Mucosa of descending colon (tissue), 3 donors: ENCODE measurements around the gene SLC7A4. TPM values are rescaled to one million over a fixed set of nuclear protein-coding genes. Genes with fewer than 3 reads are reported as not detected.

ENCODE experiments used
- ATAC-seq: fragments of 200-7000 bp; cut with Tn5 transposase; one replicate; pipeline ENCODE4 v1.9.1; 2020; ENCODE audit warnings: mild to moderate bottlenecking, moderate library complexity
- DNase-seq, 3 donors: peaks; one replicate each; pipeline ENCODE4 v3.0.0-alpha.2; 2020
- H3K36me3 ChIP-seq: fragments of 200-600 bp; one replicate; pipeline ENCODE4 v1.8.0; 2021; ENCODE audit warnings: low read depth, mild to moderate bottlenecking
- H3K4me1 ChIP-seq: fragments of 200-600 bp; one replicate; pipeline ENCODE4 v1.8.0; 2021; ENCODE audit warnings: low read depth, mild to moderate bottlenecking
- H3K4me3 ChIP-seq: fragments of 200-600 bp; one replicate; pipeline ENCODE4 v1.8.0; 2021; ENCODE audit warnings: mild to moderate bottlenecking
- H3K9me3 ChIP-seq: fragments of 200-600 bp; one replicate; pipeline ENCODE4 v1.8.0; 2021; ENCODE audit warnings: mild to moderate bottlenecking
- CTCF ChIP-seq: fragments of 200-600 bp; IDR thresholded peaks from one replicate; pipeline ENCODE4 v1.8.0; 2022; ENCODE audit warnings: antibody characterized with exemption, mild to moderate bottlenecking
- intact Hi-C, 2 donors: fragments of 100-400 bp; cut with DNase I in 1 of 2; cut with micrococcal nuclease in 1 of 2; formaldehyde crosslinking; loops; one replicate each; pipeline versions ENCODE4 v1.11.0 to v1.11.1; 2022; cut with DNase I, micrococcal nuclease
- total RNA-seq, 3 donors: library from RNA; stranded (reverse); fragmentation: NEBNext Ultra II Directional in 2 of 3; extraction: Animal tissue kit (Norgen Biotek cat#: 25700) in 2 of 3; gene quantifications; one replicate each; pipeline versions ENCODE4 v1.2.1 to v1.2.4, GENCODE V29; 2021 to 2023
- donor health status: DM: no; HTN: no; CAD: no; lungs with moderate emphysema.
- donor health status: DM: no; HTN: no; CAD: no.
- donor health status: DM: no; HTN: yes; CAD: no.

The SLC7A4 gene
- total RNA-seq, 3 donors from 2014 or later = 1.4 to 4.0 (median 2.4) TPM

GRCh38 chr22:20981787-20982562 lies 50.4 kb downstream of the SLC7A4 start, which contains the start of gene LZTR1:
LZTR1 (plus strand) TSS chr22:20982297; CDS start chr22:20982372, 75 bp downstream.
- Histone ChIP-seq H3K9me3 (peaks cover 5% of the 10 kb centered on the region), H3K4me3 (peak within 1 kb of the TSS; percentile 47), H3K36me3 (peaks cover 5% of the 10 kb centered on the region), H3K4me1 (peaks cover 27% of the 10 kb centered on the region)
- DNase-seq (peak; percentile 88 to 90 (median 89)), ATAC-seq (peak; percentile 88)
- TF ChIP-seq CTCF = no peak
- intact Hi-C loops = loop anchor here in 1 of 2 donors (10.0 kb wide), 1 partner anchor 67 kb away; the partner anchor contains the start of gene CRKL

GRCh38 chr22:20980938-20981722 lies 51.2 kb downstream of the SLC7A4 start:
- Histone ChIP-seq H3K4me3 (peak overlapping the region; percentile 47), H3K36me3 (no peaks in the 10 kb centered on the region), H3K4me1 (peaks cover 27% of the 10 kb centered on the region), H3K9me3 (peaks cover 5% of the 10 kb centered on the region)
- TF ChIP-seq CTCF = no peak
- intact Hi-C loops = loop anchor here in 1 of 2 donors (10.0 kb wide), 1 partner anchor 66 kb away; the partner anchor contains the start of gene CRKL
- no peak for ATAC-seq
- DNase-seq = no peak

GRCh38 chr22:20980523-20980922 lies 51.8 kb downstream of the SLC7A4 start:
- DNase-seq (no peak), ATAC-seq (no peak)
- Histone ChIP-seq H3K36me3 (no peaks in the 10 kb centered on the region), H3K4me1 (peaks cover 27% of the 10 kb centered on the region), H3K9me3 (peaks cover 5% of the 10 kb centered on the region), H3K4me3 (no peak overlapping the region)
- intact Hi-C loops = loop anchor here in 1 of 2 donors (10.0 kb wide), 1 partner anchor 66 kb away; the partner anchor contains the start of gene CRKL
- TF ChIP-seq CTCF = no peak

- peaks cover 5% of the 10 kb centered on the region for H3K9me3 ChIP-seq
- intact Hi-C loops = loop anchor here in 1 of 2 donors (10.0 kb wide), 1 partner anchor 65 kb away; the partner anchor contains the start of gene CRKL
- DNase-seq (peak in 1 of 3 donors; percentile 65), ATAC-seq (no peak)
- H3K4me3 ChIP-seq = no peak overlapping the region
- TF ChIP-seq CTCF = no peak
- H3K4me1 ChIP-seq = peaks cover 27% of the 10 kb centered on the region
- no peaks in the 10 kb centered on the region for H3K36me3 ChIP-seq
Measured at GRCh38 chr22:20979940-20980453, 52.4 kb downstream of the SLC7A4 start.

GRCh38 chr22:20979243-20979809 lies 53.0 kb downstream of the SLC7A4 start:
- TF ChIP-seq CTCF = no peak
- DNase-seq (peak; percentile 86 to 90 (median 89)), ATAC-seq (peak; percentile 75)
- Histone ChIP-seq H3K9me3 (peaks cover 5% of the 10 kb centered on the region), H3K4me1 (peaks cover 27% of the 10 kb centered on the region), H3K4me3 (no peak overlapping the region), H3K36me3 (no peaks in the 10 kb centered on the region)
- intact Hi-C loops = no loop called here
